Neural progenitor cell (in vitro differentiated cells): ENCODE measurements around the gene RSPO4. TPM values are rescaled to one million over a fixed set of nuclear protein-coding genes. Genes with fewer than 3 reads are reported as not detected.

Experiments used
- DNase-seq: peaks from one replicate; pipeline ENCODE4 v3.0.0-alpha.2; 2016; ENCODE audit warnings: low spot score
- H2AFZ ChIP-seq: fragments of 200-600 bp; sonication (generic); replicated peaks from 2 replicates; pipeline ENCODE4 v1.6.1; 2016; ENCODE audit warnings: antibody characterized with exemption
- H3F3A ChIP-seq: fragments of 200-600 bp; sonication (generic); 2 replicates; pipeline ENCODE4 v1.6.1; 2016; ENCODE audit warnings: antibody characterized with exemption, low read depth
- H3K27ac ChIP-seq: fragments of 200-600 bp; sonication (generic); 2 replicates; pipeline ENCODE4 v1.5.1; 2016; ENCODE audit warnings: mild to moderate bottlenecking
- H3K27me3 ChIP-seq: fragments of 200-600 bp; sonication (generic); 2 replicates; pipeline ENCODE4 v1.6.1; 2016; ENCODE audit warnings: mild to moderate bottlenecking, moderate library complexity
- H3K36me3 ChIP-seq: fragments of 200-600 bp; sonication (generic); 2 replicates; pipeline ENCODE4 v1.5.1; 2016
- H3K4me1 ChIP-seq: fragments of 200-600 bp; sonication (generic); 2 replicates; pipeline ENCODE4 v1.6.1; 2016; ENCODE audit warnings: mixed run types
- H3K4me2 ChIP-seq: fragments of 200-600 bp; sonication (generic); 2 replicates; pipeline ENCODE4 v1.6.1; 2016
- H3K4me3 ChIP-seq: fragments of 200-600 bp; sonication (generic); 2 replicates; pipeline ENCODE4 v1.5.1; 2016
- H3K79me2 ChIP-seq: fragments of 200-600 bp; sonication (generic); 2 replicates; pipeline ENCODE4 v1.6.1; 2016; ENCODE audit warnings: low read depth
- H3K9ac ChIP-seq: fragments of 200-600 bp; sonication (generic); 2 replicates; pipeline ENCODE4 v1.6.1; 2016
- H3K9me3 ChIP-seq: fragments of 200-600 bp; sonication (generic); 2 replicates; pipeline ENCODE4 v1.5.1; 2016; ENCODE audit warnings: low read depth
- H4K20me1 ChIP-seq: fragments of 200-600 bp; sonication (generic); 2 replicates; pipeline ENCODE4 v1.6.1; 2016; ENCODE audit warnings: low read depth
- H3K27ac Mint-ChIP-seq: 3 replicates; pipeline ENCODE4 v1.8.0; 2021; ENCODE audit warnings: mixed read lengths
- H3K27me3 Mint-ChIP-seq: 2 replicates; pipeline ENCODE4 v1.8.0; 2022; ENCODE audit warnings: low read depth, mild to moderate bottlenecking, inconsistent platforms, moderate library complexity, mixed read lengths; ENCODE audit not compliant: insufficient read depth
- H3K36me3 Mint-ChIP-seq: 3 replicates; pipeline ENCODE4 v1.8.0; 2021; ENCODE audit warnings: mixed read lengths
- H3K4me1 Mint-ChIP-seq: 3 replicates; pipeline ENCODE4 v1.8.0; 2021; ENCODE audit warnings: mixed read lengths
- H3K4me3 Mint-ChIP-seq: 3 replicates; pipeline ENCODE4 v1.8.0; 2021; ENCODE audit warnings: mild to moderate bottlenecking, moderate library complexity, mixed read lengths
- H3K9me3 Mint-ChIP-seq: 3 replicates; pipeline ENCODE4 v1.8.0; 2020; ENCODE audit warnings: mixed read lengths
- CTCF ChIP-seq: fragments of 200-600 bp; sonication (generic); IDR thresholded peaks from 2 replicates; pipeline ENCODE4 v1.5.1; 2017; ENCODE audit warnings: antibody characterized with exemption, mild to moderate bottlenecking
- EZH2 ChIP-seq: fragments of 200-600 bp; sonication (generic); IDR thresholded peaks from 2 replicates; pipeline ENCODE4 v1.6.1; 2017; ENCODE audit warnings: antibody characterized with exemption, mild to moderate bottlenecking, moderate library complexity
- EZH2phosphoT487 ChIP-seq: fragments of 200-600 bp; sonication (generic); IDR thresholded peaks from 2 replicates; pipeline ENCODE4 v1.6.1; 2017; ENCODE audit warnings: antibody characterized with exemption
- total RNA-seq: library from RNA; depleted of rRNA; stranded (reverse); fragments of >200 nt; gene quantifications from 2 replicates; pipeline ENCODE4 v1.2.3, GENCODE V29; 2015; ENCODE audit warnings: low replicate concordance

RSPO4 gene
- total RNA-seq, 1 donor from 2014 or later: 0.26 TPM

- Mint-ChIP-seq H3K4me3 (no peak overlapping the region), H3K9me3 (no peaks in the 10 kb centered on the region)
Observed at GRCh38 chr20:997016-997415, 5.1 kb downstream of the RSPO4 start.

GRCh38 chr20:995170-995569 is 6.9 kb downstream of the RSPO4 start:
- Mint-ChIP-seq H3K36me3 (no peaks in the 10 kb centered on the region), H3K4me3 (no peak overlapping the region), H3K27ac (no peak overlapping the region), H3K4me1 (no peaks in the 10 kb centered on the region), H3K27me3 (peaks cover 8% of the 10 kb centered on the region), H3K9me3 (no peaks in the 10 kb centered on the region)
- H3K79me2 ChIP-seq: no peaks in the 10 kb centered on the region
- H3K27ac ChIP-seq: no peak overlapping the region
- H3K4me2 ChIP-seq: no peak overlapping the region
- no peaks in the 10 kb centered on the region for H3K9me3 ChIP-seq
- peaks cover 2% of the 10 kb centered on the region for H3K27me3 ChIP-seq
- H4K20me1 ChIP-seq: no peaks in the 10 kb centered on the region
- no peak overlapping the region for H3K9ac ChIP-seq
- no peaks in the 10 kb centered on the region for H3K36me3 ChIP-seq
- TF ChIP-seq CTCF (no peak), EZH2 (no peak), EZH2phosphoT487 (no peak)
- no peak overlapping the region for H3K4me3 ChIP-seq
- H2AFZ ChIP-seq: no peak overlapping the region
- no peaks in the 10 kb centered on the region for H3F3A ChIP-seq
- peaks cover 4% of the 10 kb centered on the region for H3K4me1 ChIP-seq
- no peak for DNase-seq

More at GRCh38 chr20:997016-997415, 5.1 kb downstream of the RSPO4 start:
- Histone ChIP-seq H3K9me3 (no peaks in the 10 kb centered on the region), H3K36me3 (no peaks in the 10 kb centered on the region), H3K27me3 (peaks cover 21% of the 10 kb centered on the region), H3K27ac (no peak overlapping the region), H4K20me1 (no peaks in the 10 kb centered on the region), H3K9ac (no peak overlapping the region), H3K4me2 (no peak overlapping the region), H3F3A (no peaks in the 10 kb centered on the region), H3K79me2 (no peaks in the 10 kb centered on the region), H3K4me1 (peaks cover 3% of the 10 kb centered on the region), H2AFZ (no peak overlapping the region), H3K4me3 (no peak overlapping the region)
- TF ChIP-seq CTCF (no peak), EZH2 (no peak), EZH2phosphoT487 (no peak)
- Mint-ChIP-seq H3K4me1 (no peaks in the 10 kb centered on the region), H3K27me3 (peaks cover 23% of the 10 kb centered on the region), H3K36me3 (no peaks in the 10 kb centered on the region), H3K27ac (no peak overlapping the region)
- DNase-seq: no peak

GRCh38 chr20:992801-993535 is 9.1 kb downstream of the RSPO4 start:
- no peak for DNase-seq
- no peak overlapping the region for H3K4me2 ChIP-seq
- H3K4me3 Mint-ChIP-seq: no peak overlapping the region
- peaks cover 6% of the 10 kb centered on the region for H3K27me3 Mint-ChIP-seq
- H3K36me3 ChIP-seq: no peaks in the 10 kb centered on the region
- peaks cover 4% of the 10 kb centered on the region for H3K4me1 ChIP-seq
- no peaks in the 10 kb centered on the region for H3K9me3 ChIP-seq
- H3K27me3 ChIP-seq: no peaks in the 10 kb centered on the region
- H3K27ac Mint-ChIP-seq: no peak overlapping the region
- H4K20me1 ChIP-seq: no peaks in the 10 kb centered on the region
- H3K36me3 Mint-ChIP-seq: no peaks in the 10 kb centered on the region
- no peaks in the 10 kb centered on the region for H3K79me2 ChIP-seq
- TF ChIP-seq EZH2phosphoT487: no peak
- TF ChIP-seq EZH2: no peak
- TF ChIP-seq CTCF: no peak
- H3K4me3 ChIP-seq: no peak overlapping the region
- no peaks in the 10 kb centered on the region for H3K9me3 Mint-ChIP-seq
- H3K27ac ChIP-seq: no peak overlapping the region
- no peaks in the 10 kb centered on the region for H3K4me1 Mint-ChIP-seq
- no peak overlapping the region for H3K9ac ChIP-seq
- H3F3A ChIP-seq: no peaks in the 10 kb centered on the region
- no peak overlapping the region for H2AFZ ChIP-seq
